ENCODE data around the gene MEAK7. TPM values are rescaled to one million over a fixed set of nuclear protein-coding genes. Genes with fewer than 3 reads are reported as not detected.

MEAK7 gene
- total and polyA plus RNA-seq, 2 donors (not counting 1 experiment from before 2014, with no cell fraction given): 17.3 to 23.4 TPM

DNA sequence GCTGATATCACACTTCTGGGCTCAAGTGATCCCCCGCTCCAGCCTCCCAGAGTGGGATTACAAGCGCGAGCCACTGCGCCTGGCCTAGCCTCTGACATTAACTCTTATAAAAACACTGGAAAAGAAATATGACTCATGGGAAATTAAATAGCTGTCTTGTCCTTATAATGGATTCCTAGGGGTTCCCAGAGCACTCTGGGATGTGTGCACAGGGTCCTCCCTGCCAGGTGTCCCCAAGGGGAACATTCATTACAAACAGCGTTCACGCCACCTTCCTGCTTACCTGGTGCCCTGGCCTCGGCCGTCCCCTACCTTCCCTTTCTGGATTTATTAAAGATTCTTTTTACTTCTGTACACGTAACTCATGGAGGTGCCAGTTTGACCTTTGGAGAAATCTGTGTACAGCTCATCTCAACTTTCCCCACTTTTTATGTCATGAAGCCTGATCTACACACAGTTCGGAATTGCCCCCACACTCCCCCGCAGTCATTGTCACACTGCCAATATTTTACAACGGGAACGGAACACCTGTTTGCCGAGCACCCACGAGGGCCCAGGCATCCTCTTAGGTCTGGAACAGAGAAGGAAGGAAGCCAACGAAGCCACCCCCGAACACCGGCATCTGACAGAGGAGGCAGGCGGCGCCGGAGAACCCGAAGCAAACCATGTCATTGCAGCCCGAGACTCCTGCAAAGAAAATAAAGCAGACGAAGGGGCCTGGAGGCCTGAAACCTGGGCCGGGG lies 39.7 kb upstream of the MEAK7 start:
- Histone ChIP-seq H3K4me1 (ENCODE audit: control insufficient read depth, extremely low read depth, insufficient read depth, low read length) (no peaks in the 10 kb centered on the region), H3K4me2 (ENCODE audit: extremely low read depth, insufficient read depth, low read length) (no peak overlapping the region), H3K9ac (ENCODE audit: insufficient read depth, low read length) (no peak overlapping the region), H3K4me3 (replicated peaks in 1 of 4; ENCODE audit: control extremely low read depth in 1 of 4, insufficient read depth in 1 of 4, low read depth in 3 of 4, low read length in 4 of 4) (no peak overlapping the region), H3K27ac (ENCODE audit: insufficient read depth, low read length) (no peak overlapping the region), H3K9me3 (ENCODE audit: control insufficient read depth, insufficient read depth, low read depth, low read length) (no peaks in the 10 kb centered on the region), H2AFZ (ENCODE audit: low read length) (no peak overlapping the region), H3K36me3 (ENCODE audit: control insufficient read depth, insufficient read depth, low read length) (no peaks in the 10 kb centered on the region), H3K27me3 (ENCODE audit: control insufficient read depth, insufficient read depth, low read length) (no peaks in the 10 kb centered on the region), H4K20me1 (ENCODE audit: control insufficient read depth, extremely low read depth, insufficient read depth, low read length) (no peaks in the 10 kb centered on the region), H3K79me2 (ENCODE audit: control insufficient read depth, insufficient read depth, low read length) (no peaks in the 10 kb centered on the region)
- TF ChIP-seq EZH2 (IDR thresholded peaks at IDR 0.05; ENCODE audit: low read length, missing control alignments): no peak
- TF ChIP-seq, protein P1, sequence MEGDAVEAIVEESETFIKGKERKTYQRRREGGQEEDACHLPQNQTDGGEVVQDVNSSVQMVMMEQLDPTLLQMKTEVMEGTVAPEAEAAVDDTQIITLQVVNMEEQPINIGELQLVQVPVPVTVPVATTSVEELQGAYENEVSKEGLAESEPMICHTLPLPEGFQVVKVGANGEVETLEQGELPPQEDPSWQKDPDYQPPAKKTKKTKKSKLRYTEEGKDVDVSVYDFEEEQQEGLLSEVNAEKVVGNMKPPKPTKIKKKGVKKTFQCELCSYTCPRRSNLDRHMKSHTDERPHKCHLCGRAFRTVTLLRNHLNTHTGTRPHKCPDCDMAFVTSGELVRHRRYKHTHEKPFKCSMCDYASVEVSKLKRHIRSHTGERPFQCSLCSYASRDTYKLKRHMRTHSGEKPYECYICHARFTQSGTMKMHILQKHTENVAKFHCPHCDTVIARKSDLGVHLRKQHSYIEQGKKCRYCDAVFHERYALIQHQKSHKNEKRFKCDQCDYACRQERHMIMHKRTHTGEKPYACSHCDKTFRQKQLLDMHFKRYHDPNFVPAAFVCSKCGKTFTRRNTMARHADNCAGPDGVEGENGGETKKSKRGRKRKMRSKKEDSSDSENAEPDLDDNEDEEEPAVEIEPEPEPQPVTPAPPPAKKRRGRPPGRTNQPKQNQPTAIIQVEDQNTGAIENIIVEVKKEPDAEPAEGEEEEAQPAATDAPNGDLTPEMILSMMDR (conservative IDR thresholded peaks at IDR 0.05 in 1 of 2, IDR thresholded peaks at IDR 0.05 in 1 of 2; ENCODE audit: low read depth in 1 of 2, low read length in 2 of 2): no peak
- peak in 1 of 2 donors; percentile 34 for DNase-seq (ENCODE audit: low read depth in 2 of 2)

- Histone ChIP-seq H3K4me3 (replicated peaks in 1 of 4; ENCODE audit: control extremely low read depth in 1 of 4, insufficient read depth in 1 of 4, low read depth in 3 of 4, low read length in 4 of 4) (no peak overlapping the region), H3K36me3 (ENCODE audit: control insufficient read depth, insufficient read depth, low read length) (no peaks in the 10 kb centered on the region), H3K4me1 (ENCODE audit: control insufficient read depth, extremely low read depth, insufficient read depth, low read length) (no peaks in the 10 kb centered on the region), H3K9ac (ENCODE audit: insufficient read depth, low read length) (no peak overlapping the region), H3K79me2 (ENCODE audit: control insufficient read depth, insufficient read depth, low read length) (no peaks in the 10 kb centered on the region), H3K4me2 (ENCODE audit: extremely low read depth, insufficient read depth, low read length) (no peak overlapping the region), H3K27ac (ENCODE audit: insufficient read depth, low read length) (no peak overlapping the region), H3K27me3 (ENCODE audit: control insufficient read depth, insufficient read depth, low read length) (no peaks in the 10 kb centered on the region), H4K20me1 (ENCODE audit: control insufficient read depth, extremely low read depth, insufficient read depth, low read length) (no peaks in the 10 kb centered on the region), H3K9me3 (ENCODE audit: control insufficient read depth, insufficient read depth, low read depth, low read length) (no peaks in the 10 kb centered on the region), H2AFZ (ENCODE audit: low read length) (no peak overlapping the region)
- TF ChIP-seq EZH2 (IDR thresholded peaks at IDR 0.05; ENCODE audit: low read length, missing control alignments): no peak
- TF ChIP-seq, protein P1 (conservative IDR thresholded peaks at IDR 0.05 in 1 of 2, IDR thresholded peaks at IDR 0.05 in 1 of 2; ENCODE audit: low read depth in 1 of 2, low read length in 2 of 2): no peak
- no peak for DNase-seq (ENCODE audit: low read depth in 2 of 2)
Observed at GRCh38 chr16:84543253-84543652, 38.8 kb upstream of the MEAK7 start.

DNA sequence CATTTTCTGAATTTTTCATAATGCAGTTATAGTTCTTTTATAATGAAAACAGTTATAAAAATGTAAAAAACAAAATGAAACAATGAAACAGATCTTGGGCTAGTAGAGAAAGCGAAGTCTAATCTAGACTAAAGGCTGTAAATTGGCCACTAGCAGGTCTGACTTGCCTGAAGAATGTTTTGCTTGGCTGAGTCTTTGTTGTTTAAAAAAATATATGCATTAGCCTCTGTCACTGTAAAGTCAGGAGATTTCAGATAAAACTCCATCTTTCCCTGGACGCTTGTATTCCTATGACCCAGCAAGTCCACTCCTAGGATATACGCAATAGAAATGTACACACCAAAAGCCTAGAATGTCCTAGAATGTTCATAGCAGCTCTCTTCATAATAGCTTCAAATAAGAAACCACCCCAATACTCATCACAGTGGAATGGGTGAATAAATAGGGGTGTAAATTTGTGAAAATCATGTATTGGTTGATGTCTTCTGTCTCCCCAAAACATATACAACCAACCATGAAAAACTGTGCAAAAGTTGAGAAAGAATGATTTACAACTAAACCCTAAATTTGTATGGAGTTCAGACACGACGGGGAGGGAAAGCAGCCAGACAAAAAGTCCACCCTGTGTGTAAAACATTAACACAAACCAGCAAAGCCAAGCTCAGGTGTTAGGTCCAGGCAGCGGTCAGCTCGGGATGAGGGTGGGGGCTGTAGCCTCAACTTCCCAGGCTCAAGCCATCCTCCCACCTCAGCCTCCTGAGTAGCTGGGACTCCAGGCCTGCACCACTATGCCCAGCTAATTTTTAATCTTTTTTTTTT lies 37.7 kb upstream of the MEAK7 start:
- Histone ChIP-seq H3K4me1 (ENCODE audit: control insufficient read depth, extremely low read depth, insufficient read depth, low read length) (no peaks in the 10 kb centered on the region), H3K4me3 (replicated peaks in 1 of 4; ENCODE audit: control extremely low read depth in 1 of 4, insufficient read depth in 1 of 4, low read depth in 3 of 4, low read length in 4 of 4) (no peak overlapping the region), H4K20me1 (ENCODE audit: control insufficient read depth, extremely low read depth, insufficient read depth, low read length) (no peaks in the 10 kb centered on the region), H2AFZ (ENCODE audit: low read length) (no peak overlapping the region), H3K9me3 (ENCODE audit: control insufficient read depth, insufficient read depth, low read depth, low read length) (no peaks in the 10 kb centered on the region), H3K9ac (ENCODE audit: insufficient read depth, low read length) (no peak overlapping the region), H3K27ac (ENCODE audit: insufficient read depth, low read length) (no peak overlapping the region), H3K4me2 (ENCODE audit: extremely low read depth, insufficient read depth, low read length) (no peak overlapping the region), H3K36me3 (ENCODE audit: control insufficient read depth, insufficient read depth, low read length) (no peaks in the 10 kb centered on the region), H3K79me2 (ENCODE audit: control insufficient read depth, insufficient read depth, low read length) (no peaks in the 10 kb centered on the region), H3K27me3 (ENCODE audit: control insufficient read depth, insufficient read depth, low read length) (no peaks in the 10 kb centered on the region)
- TF ChIP-seq EZH2 (IDR thresholded peaks at IDR 0.05; ENCODE audit: low read length, missing control alignments): no peak
- TF ChIP-seq, protein P1 (conservative IDR thresholded peaks at IDR 0.05 in 1 of 2, IDR thresholded peaks at IDR 0.05 in 1 of 2; ENCODE audit: low read depth in 1 of 2, low read length in 2 of 2): no peak
- DNase-seq (ENCODE audit: low read depth in 2 of 2): peak; percentile 50 to 76

All from fibroblast of lung (primary cell).